NCI-H345 (cell line): ENCODE measurements around the gene ULK4.
"Not testable (repeated sequence)": the region's sequence is repeated elsewhere in the genome, so short reads cannot be mapped to it uniquely, and the experiment has no call there.

ENCODE experiments used
- DNase-seq: peaks from one replicate; lab custom pipeline; 2025; lab: John Stamatoyannopoulos, UW

Gene ULK4

GRCh38 chr3:41307065-41307464, 654.8 kb downstream of the ULK4 start:
- DNase-seq: peak; percentile 7

GRCh38 chr3:41304593-41304992, 657.3 kb downstream of the ULK4 start:
- no peak for DNase-seq

- DNase-seq: no peak
Observed at GRCh38 chr3:41302295-41302694, 659.6 kb downstream of the ULK4 start.

- DNase-seq: no peak
Observed at GRCh38 chr3:41301548-41301947, 660.4 kb downstream of the ULK4 start.

GRCh38 chr3:41299036-41299435, 662.9 kb downstream of the ULK4 start:
- DNase-seq: no peak

- no peak for DNase-seq
Observed at GRCh38 chr3:41297750-41298149, 664.2 kb downstream of the ULK4 start.

GRCh38 chr3:41296556-41296955, 665.3 kb downstream of the ULK4 start:
- no peak for DNase-seq

GRCh38 chr3:41295740-41296139, 666.2 kb downstream of the ULK4 start:
- DNase-seq: no peak

GRCh38 chr3:41293169-41293681, 668.7 kb downstream of the ULK4 start:
- no peak for DNase-seq

GRCh38 chr3:41290736-41291135, 671.2 kb downstream of the ULK4 start:
- DNase-seq: no peak

- no peak for DNase-seq
Observed at GRCh38 chr3:41290306-41290705, 671.6 kb downstream of the ULK4 start.

- no peak for DNase-seq
Observed at GRCh38 chr3:41288785-41289184, 673.1 kb downstream of the ULK4 start.

- no peak for DNase-seq
Observed at GRCh38 chr3:41286305-41286704, 675.6 kb downstream of the ULK4 start.

- not testable (repeated sequence) for DNase-seq
Observed at GRCh38 chr3:41284934-41285333, 677.0 kb downstream of the ULK4 start.

GRCh38 chr3:41277790-41278465, 684.0 kb downstream of the ULK4 start:
- no peak for DNase-seq

GRCh38 chr3:41276191-41276590, 685.7 kb downstream of the ULK4 start:
- DNase-seq: no peak

GRCh38 chr3:41274944-41275668, 686.8 kb downstream of the ULK4 start:
- DNase-seq: no peak

GRCh38 chr3:41272667-41273066, 689.2 kb downstream of the ULK4 start:
- DNase-seq: no peak

GRCh38 chr3:41267975-41268640, 693.8 kb downstream of the ULK4 start:
- DNase-seq: peak; percentile 2

GRCh38 chr3:41265823-41266273, 696.1 kb downstream of the ULK4 start:
- DNase-seq: no peak

GRCh38 chr3:41265011-41265545, 696.8 kb downstream of the ULK4 start:
- DNase-seq: no peak

- DNase-seq: no peak
Observed at GRCh38 chr3:41260063-41260450, 701.8 kb downstream of the ULK4 start.
